GM15510 (cell line): ENCODE results near the gene TCF20.

ENCODE experiments used
- POLR2A ChIP-seq: IDR thresholded peaks from 3 replicates; pipeline ENCODE4 v1.6.1; 2011; ENCODE audit warnings: borderline replicate concordance; ENCODE audit not compliant: insufficient read length; ENCODE audit errors: extremely low read depth

Gene TCF20

GRCh38 chr22:42225841-42226240 is 44.6 kb downstream of the TCF20 start:
- no peak for TF ChIP-seq POLR2A

DNA sequence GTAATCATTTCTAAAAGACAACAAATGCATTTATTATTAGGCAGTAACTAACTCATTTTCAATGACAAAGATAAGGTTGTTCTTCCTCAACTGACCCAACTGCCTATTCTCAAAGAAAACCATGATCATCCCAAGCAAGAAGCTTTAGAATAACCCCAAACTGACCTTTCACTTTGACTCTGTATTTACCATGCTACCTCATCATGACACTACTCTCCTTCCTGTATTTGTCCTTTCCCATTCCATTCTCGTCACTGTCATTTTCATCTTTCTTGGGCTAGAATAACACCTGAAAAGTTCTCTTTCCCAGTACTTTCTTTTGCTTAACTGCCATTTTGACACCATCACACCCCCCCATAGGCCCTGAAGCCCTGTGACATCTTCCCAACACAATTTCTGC is 48.3 kb downstream of the TCF20 start:
- TF ChIP-seq POLR2A, result no peak
